Amygdala (tissue), 56 donors: ENCODE measurements around the gene IL18BP.

Source experiments
- DNase-seq, 56 donors: peaks; one replicate each; lab custom pipeline; 2025; lab: John Stamatoyannopoulos, UW

IL18BP gene

DNA sequence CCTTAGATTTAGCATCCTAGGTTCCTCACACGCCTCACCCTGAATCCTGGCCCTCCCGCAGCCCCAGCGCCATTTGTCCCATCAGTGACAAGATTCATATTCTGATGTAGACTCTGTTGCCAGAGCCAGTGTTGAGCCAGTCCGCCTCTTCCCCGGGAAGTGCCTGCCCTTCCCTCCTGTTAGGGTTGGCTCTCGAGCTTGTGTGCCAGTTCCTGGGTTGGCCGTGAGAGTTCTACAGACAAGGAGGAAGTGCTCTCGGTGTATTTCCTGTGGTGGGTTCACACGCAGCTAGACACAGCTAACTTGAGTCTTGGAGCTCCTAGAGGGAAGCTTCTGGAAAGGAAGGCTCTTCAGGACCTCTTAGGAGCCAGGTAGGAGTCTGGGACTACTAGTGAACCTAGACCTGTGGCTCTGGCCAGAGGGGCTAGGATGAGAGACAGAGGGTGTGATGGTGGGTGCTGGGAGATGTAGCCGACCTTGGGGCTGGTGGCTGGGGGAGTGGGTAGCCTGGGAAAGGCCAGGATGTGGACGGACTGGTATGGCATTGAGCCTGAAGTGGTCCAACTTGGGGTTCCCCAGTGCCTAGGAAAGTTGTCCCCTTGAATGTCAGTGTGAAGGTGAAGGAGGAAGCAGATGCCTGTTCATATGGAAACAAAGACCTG is at the start of gene IL18BP:
Gene IL18BP (plus strand): TSS at position 261 of the 662 bp plus-strand sequence. CDS start 1,076 bp downstream, outside the sequence.
- peak in 3 of 56 donors; percentile 15 to 48 (median 31) for DNase-seq

GRCh38 chr11:71949034-71949433 is 49.7 kb upstream of the IL18BP start:
- no peak for DNase-seq

GRCh38 chr11:71951741-71952310 is 46.9 kb upstream of the IL18BP start:
- DNase-seq: no peak

- DNase-seq: no peak
These were observed 42.7 kb upstream of the IL18BP start for GRCh38 chr11:71955898-71956456.

GRCh38 chr11:71962428-71963038 is 36.2 kb upstream of the IL18BP start:
- no peak for DNase-seq

GRCh38 chr11:71963468-71963867 is 35.2 kb upstream of the IL18BP start:
- DNase-seq: no peak

DNA sequence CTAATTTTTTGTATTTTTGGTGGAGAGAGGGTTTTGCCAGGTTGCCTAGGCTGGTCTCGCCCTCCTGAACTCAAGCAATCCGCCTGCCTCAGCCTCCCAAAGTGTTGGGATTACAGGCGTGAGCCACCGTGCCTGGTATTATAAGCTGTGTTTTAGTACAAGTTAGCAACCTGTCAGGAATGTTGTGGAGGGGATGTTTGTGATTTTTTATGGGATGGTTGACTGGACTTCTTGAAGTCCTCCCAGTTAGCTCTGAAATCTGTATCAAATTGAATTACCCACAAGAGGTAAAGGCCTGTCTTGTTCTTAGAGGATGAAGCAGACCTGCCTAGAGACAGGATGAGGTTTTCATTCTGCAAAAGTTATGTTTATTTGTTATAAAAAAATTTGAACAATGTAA is 34.1 kb upstream of the IL18BP start:
- DNase-seq: no peak

DNA sequence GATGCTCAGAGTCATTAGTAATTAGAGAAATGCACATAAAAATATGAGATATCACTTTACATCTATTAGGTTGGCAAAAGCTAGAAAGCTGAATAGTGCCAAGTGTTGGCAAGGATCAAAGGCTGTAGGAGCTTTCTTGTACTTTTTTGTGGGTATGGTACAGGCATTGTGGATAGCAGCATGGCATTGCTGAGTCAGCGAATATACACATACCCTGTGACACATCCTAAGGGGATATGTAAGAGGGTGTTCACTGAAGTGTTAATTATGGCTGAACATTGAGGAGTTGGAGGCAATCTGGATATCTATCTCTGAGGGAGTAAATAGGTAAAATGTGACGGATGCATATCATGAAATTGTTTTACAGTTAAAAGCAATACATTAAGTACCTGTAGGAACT is 27.0 kb upstream of the IL18BP start:
- no peak for DNase-seq

DNA sequence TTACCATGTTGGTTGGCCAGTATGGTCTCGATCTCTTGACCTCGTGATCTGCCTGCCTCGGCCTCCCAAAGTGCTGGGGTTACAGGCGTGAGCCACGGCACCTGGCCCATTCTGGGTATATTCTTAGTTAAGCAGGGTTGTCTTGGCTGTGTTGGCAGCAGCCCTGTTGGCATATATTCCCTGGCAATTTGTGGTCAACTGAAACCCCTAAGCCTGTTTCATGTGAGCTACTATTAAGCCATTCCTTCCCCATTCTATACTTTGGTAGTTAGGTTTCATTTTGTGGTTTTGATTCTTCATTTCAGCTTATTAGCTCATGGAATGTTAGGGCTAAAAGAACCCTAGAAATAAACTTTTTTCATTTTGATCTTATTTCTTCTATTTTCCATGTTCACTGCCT is 22.2 kb upstream of the IL18BP start:
- DNase-seq: no peak

DNA sequence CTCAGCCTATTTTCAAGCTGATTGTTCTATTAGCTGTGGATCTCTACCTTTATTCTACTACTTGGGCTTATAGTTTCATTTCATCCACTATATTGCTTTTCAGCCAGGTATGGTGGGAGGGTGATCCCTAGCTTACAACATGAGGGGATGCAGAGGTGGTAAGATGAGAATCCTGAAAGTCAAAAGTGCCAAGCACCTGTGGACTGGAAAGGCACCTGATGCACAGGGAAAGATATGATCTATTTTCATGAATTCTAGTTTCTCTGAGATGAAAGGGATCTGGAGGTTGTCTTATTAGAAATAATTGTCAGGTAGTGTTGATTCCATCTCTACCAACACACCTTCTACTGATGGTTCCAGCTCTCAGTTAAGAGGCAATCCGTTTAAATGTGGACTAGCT is 21.6 kb upstream of the IL18BP start:
- DNase-seq: no peak

- peak in 21 of 56 donors; percentile 11 to 85 (median 35) for DNase-seq
These were observed 20.8 kb upstream of the IL18BP start for GRCh38 chr11:71977743-71978418.

DNA sequence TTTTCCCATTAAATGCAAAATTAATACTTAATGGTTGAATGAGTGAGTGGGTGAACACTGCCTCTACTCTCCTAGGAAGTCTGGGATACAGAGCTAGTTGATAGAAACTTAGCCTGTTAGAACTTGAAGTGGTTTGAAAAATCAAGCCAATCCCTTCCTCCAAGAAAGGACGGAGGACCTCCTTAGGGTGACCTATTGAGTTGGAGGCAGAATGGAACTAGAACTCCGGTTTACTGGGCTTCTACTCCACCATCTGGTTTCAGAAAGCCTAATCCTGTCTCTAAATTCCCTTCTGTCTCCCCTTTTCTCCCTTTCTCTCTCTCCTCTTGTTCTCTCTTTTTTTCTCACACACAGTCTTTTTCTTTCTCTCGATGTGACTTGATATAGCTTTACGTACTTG is 19.6 kb upstream of the IL18BP start:
- no peak for DNase-seq

DNA sequence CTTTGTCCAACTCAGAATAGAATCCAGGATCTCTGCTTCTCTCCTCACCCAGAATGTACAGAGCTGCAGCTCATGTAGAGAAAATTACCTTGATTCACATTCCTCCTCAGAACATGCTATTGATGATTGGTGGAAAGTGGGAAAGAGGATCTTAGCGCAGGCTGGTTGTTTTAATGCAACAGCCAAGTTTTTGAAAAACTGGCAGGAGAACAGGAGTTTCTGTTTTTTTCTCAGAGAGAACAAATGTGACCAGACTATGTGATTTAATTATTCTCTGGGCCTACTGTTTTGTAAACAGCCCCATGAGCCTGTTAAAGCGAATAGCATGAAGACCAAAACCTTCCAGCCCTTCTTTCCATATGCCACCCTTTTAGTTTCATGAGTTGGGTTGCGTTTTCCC is 19.1 kb upstream of the IL18BP start:
- no peak for DNase-seq

- DNase-seq: no peak
These were observed 12.6 kb upstream of the IL18BP start for GRCh38 chr11:71986131-71986530.

- no peak for DNase-seq
These were observed 11.2 kb upstream of the IL18BP start for GRCh38 chr11:71987521-71987920.

GRCh38 chr11:71988050-71988449 is 10.7 kb upstream of the IL18BP start:
- no peak for DNase-seq

GRCh38 chr11:71990701-71991100 is 8.0 kb upstream of the IL18BP start:
- no peak for DNase-seq

- peak in 1 of 56 donors; percentile 45 for DNase-seq
These were observed 7.2 kb upstream of the IL18BP start for GRCh38 chr11:71991494-71991893.

- DNase-seq: no peak
These were observed 6.5 kb upstream of the IL18BP start for GRCh38 chr11:71992136-71992730.

GRCh38 chr11:71994786-71995185 is 3.9 kb upstream of the IL18BP start:
- no peak for DNase-seq
